ENCODE results near the gene SGO2. TPM values are rescaled to one million over a fixed set of nuclear protein-coding genes. Genes with fewer than 3 reads are reported as not detected.

Gene SGO2
- total RNA-seq, 1 experiment from 2014 or later, result 25.4 TPM

DNA sequence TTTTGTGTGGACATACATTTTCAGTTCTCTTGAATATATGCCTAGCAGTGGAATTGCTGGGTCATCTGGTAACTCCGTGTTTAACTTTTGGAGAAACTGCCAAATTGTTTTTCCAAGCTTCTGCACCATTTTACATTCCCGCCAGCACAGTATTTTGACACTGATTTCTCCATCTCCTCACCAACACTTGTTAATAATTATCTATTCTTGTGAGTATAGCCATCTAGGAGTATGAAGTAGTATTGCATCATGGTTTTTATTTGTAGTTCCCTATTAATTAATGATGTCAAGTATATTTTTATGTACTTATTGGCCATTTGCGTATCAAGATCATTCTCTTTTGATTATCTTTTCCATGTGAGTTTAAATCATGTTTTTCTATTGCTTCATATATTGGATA, 41.9 kb downstream of the SGO2 start:
- Histone ChIP-seq H4K20me1 (ENCODE audit: insufficient read depth) (no peaks in the 10 kb centered on the region), H3K4me2 (ENCODE audit: low read length) (no peak overlapping the region), H3K79me2 (ENCODE audit: insufficient read depth, low read length) (no peaks in the 10 kb centered on the region), H3K36me3 (ENCODE audit: control insufficient read depth in 1 of 2, insufficient read depth in 2 of 2, low read length in 2 of 2) (peaks cover 0 to 4% of the 10 kb centered on the region in 2 experiments; a peak in 1 of 4 replicates), H3K27me3 (ENCODE audit: insufficient read depth, low read length) (no peaks in the 10 kb centered on the region), H3K4me3 (replicated peaks in 1 of 2; ENCODE audit: low read depth in 1 of 2, low read length in 2 of 2) (no peak overlapping the region), H3K9me3 (ENCODE audit: control insufficient read depth in 1 of 2, insufficient read depth in 1 of 2, low read depth in 1 of 2, low read length in 2 of 2) (no peaks in the 10 kb centered on the region), H3K27ac (ENCODE audit: low read depth, low read length) (no peak overlapping the region), H3K9ac (ENCODE audit: low read length) (no peak overlapping the region), H3K4me1 (ENCODE audit: control insufficient read depth in 1 of 2, insufficient read depth in 2 of 2, low read length in 2 of 2) (no peaks in the 10 kb centered on the region), H2AFZ (ENCODE audit: low read depth, low read length, poor library complexity, severe bottlenecking) (no peak overlapping the region), H3K9me2 (ENCODE audit: insufficient read depth) (no peaks in the 10 kb centered on the region)
- BruUV-seq (replicated peaks), result no TSS peak
- ChIA-PET CTCF (interaction anchor here (0.9 kb wide), 1 partner anchor 11 kb away, joined by 3 read pairs; no protein-coding TSS in a partner anchor), POLR2A (no interaction called here), RAD21 (ENCODE audit: low non-redundant PET in 1 of 2, low total read pairs in 2 of 2, uncharacterized antibody in 2 of 2, unreplicated experiment in 2 of 2) (no interaction called here)
- intact Hi-C loops (cut with micrococcal nuclease), result no loop called here
- TF ChIP-seq, protein P1, sequence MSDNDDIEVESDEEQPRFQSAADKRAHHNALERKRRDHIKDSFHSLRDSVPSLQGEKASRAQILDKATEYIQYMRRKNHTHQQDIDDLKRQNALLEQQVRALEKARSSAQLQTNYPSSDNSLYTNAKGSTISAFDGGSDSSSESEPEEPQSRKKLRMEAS (IDR thresholded peaks at IDR 0.05), result no peak
- no peak for TF ChIP-seq POLR2AphosphoS5 (IDR thresholded peaks at IDR 0.05; ENCODE audit: low read depth, low read length)
- no peak for TF ChIP-seq RAD21 (IDR thresholded peaks at IDR 0.05; ENCODE audit: low read depth)
- TF ChIP-seq, protein P2, sequence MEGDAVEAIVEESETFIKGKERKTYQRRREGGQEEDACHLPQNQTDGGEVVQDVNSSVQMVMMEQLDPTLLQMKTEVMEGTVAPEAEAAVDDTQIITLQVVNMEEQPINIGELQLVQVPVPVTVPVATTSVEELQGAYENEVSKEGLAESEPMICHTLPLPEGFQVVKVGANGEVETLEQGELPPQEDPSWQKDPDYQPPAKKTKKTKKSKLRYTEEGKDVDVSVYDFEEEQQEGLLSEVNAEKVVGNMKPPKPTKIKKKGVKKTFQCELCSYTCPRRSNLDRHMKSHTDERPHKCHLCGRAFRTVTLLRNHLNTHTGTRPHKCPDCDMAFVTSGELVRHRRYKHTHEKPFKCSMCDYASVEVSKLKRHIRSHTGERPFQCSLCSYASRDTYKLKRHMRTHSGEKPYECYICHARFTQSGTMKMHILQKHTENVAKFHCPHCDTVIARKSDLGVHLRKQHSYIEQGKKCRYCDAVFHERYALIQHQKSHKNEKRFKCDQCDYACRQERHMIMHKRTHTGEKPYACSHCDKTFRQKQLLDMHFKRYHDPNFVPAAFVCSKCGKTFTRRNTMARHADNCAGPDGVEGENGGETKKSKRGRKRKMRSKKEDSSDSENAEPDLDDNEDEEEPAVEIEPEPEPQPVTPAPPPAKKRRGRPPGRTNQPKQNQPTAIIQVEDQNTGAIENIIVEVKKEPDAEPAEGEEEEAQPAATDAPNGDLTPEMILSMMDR (IDR thresholded peaks at IDR 0.05 in 2 of 3, conservative IDR thresholded peaks at IDR 0.05 in 1 of 3; ENCODE audit: borderline replicate concordance in 1 of 3, insufficient read depth in 1 of 3, low read depth in 2 of 3, low read length in 2 of 3), result no peak
- TF ChIP-seq SIN3A (IDR thresholded peaks at IDR 0.05; ENCODE audit: low read depth), result no peak
- TF ChIP-seq, protein P3, sequence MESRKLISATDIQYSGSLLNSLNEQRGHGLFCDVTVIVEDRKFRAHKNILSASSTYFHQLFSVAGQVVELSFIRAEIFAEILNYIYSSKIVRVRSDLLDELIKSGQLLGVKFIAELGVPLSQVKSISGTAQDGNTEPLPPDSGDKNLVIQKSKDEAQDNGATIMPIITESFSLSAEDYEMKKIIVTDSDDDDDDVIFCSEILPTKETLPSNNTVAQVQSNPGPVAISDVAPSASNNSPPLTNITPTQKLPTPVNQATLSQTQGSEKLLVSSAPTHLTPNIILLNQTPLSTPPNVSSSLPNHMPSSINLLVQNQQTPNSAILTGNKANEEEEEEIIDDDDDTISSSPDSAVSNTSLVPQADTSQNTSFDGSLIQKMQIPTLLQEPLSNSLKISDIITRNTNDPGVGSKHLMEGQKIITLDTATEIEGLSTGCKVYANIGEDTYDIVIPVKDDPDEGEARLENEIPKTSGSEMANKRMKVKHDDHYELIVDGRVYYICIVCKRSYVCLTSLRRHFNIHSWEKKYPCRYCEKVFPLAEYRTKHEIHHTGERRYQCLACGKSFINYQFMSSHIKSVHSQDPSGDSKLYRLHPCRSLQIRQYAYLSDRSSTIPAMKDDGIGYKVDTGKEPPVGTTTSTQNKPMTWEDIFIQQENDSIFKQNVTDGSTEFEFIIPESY (IDR thresholded peaks at IDR 0.05; ENCODE audit: extremely low read depth, insufficient replicate concordance, low read length), result no peak
- DNase-seq (ENCODE audit: low read depth, low spot score) (no peak), ATAC-seq (no peak)
